HCT116 (cell line): ENCODE data around the gene SPSB4. TPM values are rescaled to one million over a fixed set of nuclear protein-coding genes. Genes with fewer than 3 reads are reported as not detected.

ENCODE experiments used
- ATAC-seq: fragments of 200-7000 bp; cut with Tn5 transposase; 2 replicates; pipeline ENCODE4 v1.9.1; 2020; ENCODE audit warnings: mild to moderate bottlenecking, moderate library complexity
- BruUV-seq: library from RNA; stranded (reverse); fragments of 400-500 nt; replicated peaks from 2 replicates; lab custom pipeline; 2021; lab: Mats Ljungman, UMichigan
- CTCF ChIA-PET: fragments of 300-600 bp; sonication (Branson Sonifier 250); formaldehyde crosslinking; loops from one replicate; lab custom pipeline; 2021; ENCODE audit warnings: antibody characterized with exemption; lab: Charles Lee
- POLR2A ChIA-PET: fragments of 300-600, 350-600 bp; sonication (Branson Sonifier 250); formaldehyde crosslinking; loops from one replicate; lab custom pipeline; 2021; ENCODE audit warnings: antibody characterized with exemption; lab: Charles Lee
- RAD21 ChIA-PET, 2 experiments: fragments of 300-600 bp; sonication (Branson Sonifier 250); formaldehyde crosslinking; loops; one replicate each; lab custom pipeline; 2023; ENCODE audit warnings: low total read pairs in 2 of 2; ENCODE audit not compliant: uncharacterized antibody in 2 of 2, unreplicated experiment in 2 of 2, low non-redundant PET in 1 of 2; lab: Charles Lee
- DNase-seq: peaks from one replicate; pipeline ENCODE4 v3.0.0-alpha.2; 2010; ENCODE audit warnings: low read depth, low spot score
- H2AFZ ChIP-seq: fragments of 200-600 bp; shearing (Covaris generic), sonication (generic); 2 replicates; pipeline ENCODE4 v1.6.1; 2017; ENCODE audit warnings: low read depth, mixed run types, mixed read lengths, antibody characterized with exemption, low read length; ENCODE audit not compliant: poor library complexity, severe bottlenecking
- H3K27ac ChIP-seq: 2 replicates; pipeline ENCODE4 v1.5.1; 2012; ENCODE audit warnings: low read depth, low read length
- H3K27me3 ChIP-seq: fragments of 200-600 bp; sonication (generic); 2 replicates; pipeline ENCODE4 v1.6.1; 2016; ENCODE audit warnings: mixed run types, low read length, mixed read lengths; ENCODE audit not compliant: insufficient read depth
- H3K36me3 ChIP-seq, 2 experiments: fragments of 200-500 bp in 1 of 2; fragments of 200-600 bp in 1 of 2; sonication (Bioruptor generic) in 1 of 2; sonication (generic) in 1 of 2; 2 replicates each; pipeline versions ENCODE4 v1.5.1 to v1.6.1; 2014 to 2016; ENCODE audit warnings: low read length in 2 of 2, inconsistent platforms in 1 of 2, mixed read lengths in 1 of 2, mixed run types in 1 of 2; ENCODE audit not compliant: insufficient read depth in 2 of 2, control insufficient read depth in 1 of 2
- H3K4me1 ChIP-seq, 2 experiments: fragments of 200-600 bp in 1 of 2; sonication (generic) in 1 of 2; 2 replicates each; pipeline versions ENCODE4 v1.5.1 to v1.6.1; 2012 to 2017; ENCODE audit warnings: low read length in 2 of 2, inconsistent platforms in 1 of 2, mild to moderate bottlenecking in 1 of 2, mixed read lengths in 1 of 2, mixed run types in 1 of 2, moderate library complexity in 1 of 2; ENCODE audit not compliant: insufficient read depth in 2 of 2, control insufficient read depth in 1 of 2
- H3K4me2 ChIP-seq: fragments of 200-600 bp; sonication (generic); 2 replicates; pipeline ENCODE4 v1.6.1; 2017; ENCODE audit warnings: mixed run types, low read length, mixed read lengths
- H3K4me3 ChIP-seq, 2 experiments: fragments of 200-600 bp in 1 of 2; sonication (generic) in 1 of 2; replicated peaks in 1 of 2; 2 replicates each; pipeline ENCODE4 v1.5.1; 2011 to 2016; ENCODE audit warnings: low read length in 2 of 2, control low read depth in 1 of 2, low read depth in 1 of 2, mild to moderate bottlenecking in 1 of 2, mixed read lengths in 1 of 2, mixed run types in 1 of 2
- H3K79me2 ChIP-seq: fragments of 200-600 bp; sonication (generic); 2 replicates; pipeline ENCODE4 v1.6.1; 2017; ENCODE audit warnings: mild to moderate bottlenecking, mixed run types, low read length, moderate library complexity, mixed read lengths; ENCODE audit not compliant: insufficient read depth
- H3K9ac ChIP-seq: fragments of 200-600 bp; sonication (generic); 2 replicates; pipeline ENCODE4 v1.6.1; 2016; ENCODE audit warnings: low read length, mixed read lengths
- H3K9me2 ChIP-seq: fragments of 200-600 bp; sonication (generic), shearing (Covaris generic); 2 replicates; pipeline ENCODE4 v1.6.1; 2017; ENCODE audit warnings: mixed run types, mild to moderate bottlenecking, moderate library complexity; ENCODE audit not compliant: insufficient read depth
- H3K9me3 ChIP-seq, 2 experiments: fragments of 200-500 bp in 1 of 2; fragments of 200-600 bp in 1 of 2; sonication (Bioruptor generic) in 1 of 2; sonication (generic) in 1 of 2; 2 replicates each; pipeline ENCODE4 v1.6.1; 2014 to 2017; ENCODE audit warnings: low read length in 2 of 2, mixed read lengths in 2 of 2, inconsistent platforms in 1 of 2, low read depth in 1 of 2, mild to moderate bottlenecking in 1 of 2, mixed run types in 1 of 2, moderate library complexity in 1 of 2; ENCODE audit not compliant: control insufficient read depth in 1 of 2, insufficient read depth in 1 of 2
- H4K20me1 ChIP-seq: fragments of 200-600 bp; sonication (generic), shearing (Covaris generic); 2 replicates; pipeline ENCODE4 v1.6.1; 2017; ENCODE audit warnings: mixed run types, mild to moderate bottlenecking, moderate library complexity; ENCODE audit not compliant: insufficient read depth
- CEBPB ChIP-seq: IDR thresholded peaks from 2 replicates; pipeline ENCODE4 v1.6.1; 2012; ENCODE audit warnings: low read depth
- SRF ChIP-seq: IDR thresholded peaks from 2 replicates; pipeline ENCODE4 v1.6.1; 2012; ENCODE audit warnings: low read depth
- YY1 ChIP-seq: IDR thresholded peaks from 2 replicates; pipeline ENCODE4 v1.6.1; 2011; ENCODE audit warnings: low read length, low read depth, moderate library complexity, mild to moderate bottlenecking; ENCODE audit not compliant: insufficient replicate concordance; ENCODE audit errors: extremely low read depth
- intact Hi-C: fragments of 100-400 bp; cut with micrococcal nuclease; formaldehyde crosslinking; loops from 2 replicates; pipeline ENCODE4 v1.10.0; 2022
- total RNA-seq: library from RNA; stranded (reverse); gene quantifications from one replicate; pipeline ENCODE4 v1.2.1, GENCODE V29; 2021; ENCODE audit not compliant: unreplicated experiment

Gene SPSB4
- total RNA-seq, 1 experiment from 2014 or later: 0.57 TPM

DNA sequence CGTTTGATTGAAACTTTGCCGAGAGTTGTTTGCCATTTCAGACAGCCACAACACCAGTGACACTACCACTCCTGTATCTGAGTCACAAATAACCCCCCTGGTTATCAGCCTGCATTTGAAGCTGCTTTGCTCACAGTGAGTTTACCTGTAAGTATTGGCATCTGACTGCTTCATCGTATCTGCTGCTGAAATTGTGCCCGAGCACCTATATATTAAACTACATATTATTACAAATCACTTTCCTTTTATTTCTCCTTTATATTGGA lies 39.2 kb upstream of the SPSB4 start:
- Histone ChIP-seq H3K36me3 (no peaks in the 10 kb centered on the region), H3K9me2 (no peaks in the 10 kb centered on the region), H2AFZ (peak overlapping the region; percentile 29), H4K20me1 (no peaks in the 10 kb centered on the region), H3K4me3 (no peak overlapping the region), H3K4me2 (peak overlapping the region; percentile 35), H3K9me3 (no peaks in the 10 kb centered on the region)
- no peak for DNase-seq
- no TSS peak for BruUV-seq
- no peak for TF ChIP-seq CEBPB
- TF ChIP-seq, all 23 proteins: peak for 0
- Histone ChIP-seq H3K27me3 (no peaks in the 10 kb centered on the region), H3K79me2 (no peaks in the 10 kb centered on the region), H3K4me1 (peaks cover 0 to 7% of the 10 kb centered on the region in 2 experiments; a peak in 1 of 4 replicates), H3K27ac (no peak overlapping the region), H3K9ac (no peak overlapping the region)
- POLR2A ChIA-PET: no interaction called here
- intact Hi-C loops: loop anchor here (1.0 to 5.0 kb wide), 2 partner anchors 180 to 265 kb away; no protein-coding TSS in a partner anchor
- RAD21 ChIA-PET: no interaction called here
- CTCF ChIA-PET: interaction anchor here (1.2 to 1.7 kb wide), 4 partner anchors 10 to 103 kb away, joined by 3 to 7 read pairs (median 5); no protein-coding TSS in a partner anchor
- ATAC-seq: 0 out of 2 replicates have a peak, but pooled peaks have one; percentile 13

DNA sequence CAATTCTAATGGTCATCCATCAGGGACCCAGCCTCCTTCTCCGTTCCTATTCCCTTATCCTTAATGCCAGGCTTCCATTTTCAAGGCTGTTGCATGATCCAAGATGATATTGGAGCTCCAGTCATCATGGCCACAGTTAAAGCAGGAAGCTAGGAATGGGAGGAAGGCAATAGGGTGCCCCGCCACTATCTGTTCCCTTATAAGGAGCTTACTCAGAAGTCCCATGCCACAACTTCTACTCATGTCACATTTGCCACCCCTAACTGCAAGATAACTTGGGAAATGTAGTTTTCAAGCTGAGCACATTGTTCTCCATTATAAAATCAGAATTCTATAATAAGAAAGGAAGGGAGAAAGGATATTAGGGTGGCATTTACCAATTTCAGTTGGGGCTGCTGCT lies 38.6 kb upstream of the SPSB4 start:
- RAD21 ChIA-PET: no interaction called here
- no peaks in the 10 kb centered on the region for H3K9me3 ChIP-seq
- intact Hi-C loops: loop anchor here (5.0 kb wide), 1 partner anchor 265 kb away; no protein-coding TSS in a partner anchor
- peaks cover 0 to 7% of the 10 kb centered on the region in 2 experiments; a peak in 1 of 4 replicates for H3K4me1 ChIP-seq
- ATAC-seq: no peak
- H3K79me2 ChIP-seq: no peaks in the 10 kb centered on the region
- no peak for DNase-seq
- H3K4me2 ChIP-seq: no peak overlapping the region
- no TSS peak for BruUV-seq
- no peaks in the 10 kb centered on the region for H3K9me2 ChIP-seq
- TF ChIP-seq SRF (0 out of 2 replicates have a peak, but pooled peaks have one; percentile 29), YY1 (no peak)
- POLR2A ChIA-PET: no interaction called here
- no peak overlapping the region for H3K9ac ChIP-seq
- no peaks in the 10 kb centered on the region for H4K20me1 ChIP-seq
- CTCF ChIA-PET: interaction anchor here (1.4 to 1.7 kb wide), 2 partner anchors 91 to 94 kb away, joined by 4 to 6 read pairs; no protein-coding TSS in a partner anchor
- H3K36me3 ChIP-seq: no peaks in the 10 kb centered on the region
- H3K4me3 ChIP-seq: no peak overlapping the region
- no peaks in the 10 kb centered on the region for H3K27me3 ChIP-seq
- H3K27ac ChIP-seq: no peak overlapping the region
- H2AFZ ChIP-seq: no peak overlapping the region
